Measurements from ENCODE around the gene SDCCAG8. TPM values are rescaled to one million over a fixed set of nuclear protein-coding genes. Genes with fewer than 3 reads are reported as not detected.

SDCCAG8 gene
- total and polyA plus RNA-seq, 2 of the 8 experiments (the other 6 are each of a cell fraction or from before 2014, with no cell fraction given), result 15.6 to 21.0 TPM

DNA sequence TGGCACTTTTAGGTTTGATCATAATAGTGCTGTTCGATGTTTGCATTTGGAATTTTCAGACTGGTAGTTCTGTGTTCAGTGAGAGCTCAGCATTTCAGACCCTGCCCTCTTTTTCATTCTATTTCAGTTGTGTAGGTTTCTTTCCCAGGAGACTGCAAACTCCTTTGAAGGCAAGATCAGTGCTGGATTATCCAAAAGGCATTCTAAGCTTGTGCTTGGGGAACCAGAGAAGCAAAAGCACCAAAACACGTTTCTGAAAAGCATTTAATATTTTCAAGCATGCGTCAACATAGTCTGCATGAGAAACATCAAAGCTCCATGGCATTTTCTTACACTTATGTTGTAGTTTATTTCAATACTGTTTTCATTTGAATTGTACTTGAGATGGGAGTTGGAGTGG is 292.1 kb downstream of the SDCCAG8 start (continued):
- TF ChIP-seq, protein P1, sequence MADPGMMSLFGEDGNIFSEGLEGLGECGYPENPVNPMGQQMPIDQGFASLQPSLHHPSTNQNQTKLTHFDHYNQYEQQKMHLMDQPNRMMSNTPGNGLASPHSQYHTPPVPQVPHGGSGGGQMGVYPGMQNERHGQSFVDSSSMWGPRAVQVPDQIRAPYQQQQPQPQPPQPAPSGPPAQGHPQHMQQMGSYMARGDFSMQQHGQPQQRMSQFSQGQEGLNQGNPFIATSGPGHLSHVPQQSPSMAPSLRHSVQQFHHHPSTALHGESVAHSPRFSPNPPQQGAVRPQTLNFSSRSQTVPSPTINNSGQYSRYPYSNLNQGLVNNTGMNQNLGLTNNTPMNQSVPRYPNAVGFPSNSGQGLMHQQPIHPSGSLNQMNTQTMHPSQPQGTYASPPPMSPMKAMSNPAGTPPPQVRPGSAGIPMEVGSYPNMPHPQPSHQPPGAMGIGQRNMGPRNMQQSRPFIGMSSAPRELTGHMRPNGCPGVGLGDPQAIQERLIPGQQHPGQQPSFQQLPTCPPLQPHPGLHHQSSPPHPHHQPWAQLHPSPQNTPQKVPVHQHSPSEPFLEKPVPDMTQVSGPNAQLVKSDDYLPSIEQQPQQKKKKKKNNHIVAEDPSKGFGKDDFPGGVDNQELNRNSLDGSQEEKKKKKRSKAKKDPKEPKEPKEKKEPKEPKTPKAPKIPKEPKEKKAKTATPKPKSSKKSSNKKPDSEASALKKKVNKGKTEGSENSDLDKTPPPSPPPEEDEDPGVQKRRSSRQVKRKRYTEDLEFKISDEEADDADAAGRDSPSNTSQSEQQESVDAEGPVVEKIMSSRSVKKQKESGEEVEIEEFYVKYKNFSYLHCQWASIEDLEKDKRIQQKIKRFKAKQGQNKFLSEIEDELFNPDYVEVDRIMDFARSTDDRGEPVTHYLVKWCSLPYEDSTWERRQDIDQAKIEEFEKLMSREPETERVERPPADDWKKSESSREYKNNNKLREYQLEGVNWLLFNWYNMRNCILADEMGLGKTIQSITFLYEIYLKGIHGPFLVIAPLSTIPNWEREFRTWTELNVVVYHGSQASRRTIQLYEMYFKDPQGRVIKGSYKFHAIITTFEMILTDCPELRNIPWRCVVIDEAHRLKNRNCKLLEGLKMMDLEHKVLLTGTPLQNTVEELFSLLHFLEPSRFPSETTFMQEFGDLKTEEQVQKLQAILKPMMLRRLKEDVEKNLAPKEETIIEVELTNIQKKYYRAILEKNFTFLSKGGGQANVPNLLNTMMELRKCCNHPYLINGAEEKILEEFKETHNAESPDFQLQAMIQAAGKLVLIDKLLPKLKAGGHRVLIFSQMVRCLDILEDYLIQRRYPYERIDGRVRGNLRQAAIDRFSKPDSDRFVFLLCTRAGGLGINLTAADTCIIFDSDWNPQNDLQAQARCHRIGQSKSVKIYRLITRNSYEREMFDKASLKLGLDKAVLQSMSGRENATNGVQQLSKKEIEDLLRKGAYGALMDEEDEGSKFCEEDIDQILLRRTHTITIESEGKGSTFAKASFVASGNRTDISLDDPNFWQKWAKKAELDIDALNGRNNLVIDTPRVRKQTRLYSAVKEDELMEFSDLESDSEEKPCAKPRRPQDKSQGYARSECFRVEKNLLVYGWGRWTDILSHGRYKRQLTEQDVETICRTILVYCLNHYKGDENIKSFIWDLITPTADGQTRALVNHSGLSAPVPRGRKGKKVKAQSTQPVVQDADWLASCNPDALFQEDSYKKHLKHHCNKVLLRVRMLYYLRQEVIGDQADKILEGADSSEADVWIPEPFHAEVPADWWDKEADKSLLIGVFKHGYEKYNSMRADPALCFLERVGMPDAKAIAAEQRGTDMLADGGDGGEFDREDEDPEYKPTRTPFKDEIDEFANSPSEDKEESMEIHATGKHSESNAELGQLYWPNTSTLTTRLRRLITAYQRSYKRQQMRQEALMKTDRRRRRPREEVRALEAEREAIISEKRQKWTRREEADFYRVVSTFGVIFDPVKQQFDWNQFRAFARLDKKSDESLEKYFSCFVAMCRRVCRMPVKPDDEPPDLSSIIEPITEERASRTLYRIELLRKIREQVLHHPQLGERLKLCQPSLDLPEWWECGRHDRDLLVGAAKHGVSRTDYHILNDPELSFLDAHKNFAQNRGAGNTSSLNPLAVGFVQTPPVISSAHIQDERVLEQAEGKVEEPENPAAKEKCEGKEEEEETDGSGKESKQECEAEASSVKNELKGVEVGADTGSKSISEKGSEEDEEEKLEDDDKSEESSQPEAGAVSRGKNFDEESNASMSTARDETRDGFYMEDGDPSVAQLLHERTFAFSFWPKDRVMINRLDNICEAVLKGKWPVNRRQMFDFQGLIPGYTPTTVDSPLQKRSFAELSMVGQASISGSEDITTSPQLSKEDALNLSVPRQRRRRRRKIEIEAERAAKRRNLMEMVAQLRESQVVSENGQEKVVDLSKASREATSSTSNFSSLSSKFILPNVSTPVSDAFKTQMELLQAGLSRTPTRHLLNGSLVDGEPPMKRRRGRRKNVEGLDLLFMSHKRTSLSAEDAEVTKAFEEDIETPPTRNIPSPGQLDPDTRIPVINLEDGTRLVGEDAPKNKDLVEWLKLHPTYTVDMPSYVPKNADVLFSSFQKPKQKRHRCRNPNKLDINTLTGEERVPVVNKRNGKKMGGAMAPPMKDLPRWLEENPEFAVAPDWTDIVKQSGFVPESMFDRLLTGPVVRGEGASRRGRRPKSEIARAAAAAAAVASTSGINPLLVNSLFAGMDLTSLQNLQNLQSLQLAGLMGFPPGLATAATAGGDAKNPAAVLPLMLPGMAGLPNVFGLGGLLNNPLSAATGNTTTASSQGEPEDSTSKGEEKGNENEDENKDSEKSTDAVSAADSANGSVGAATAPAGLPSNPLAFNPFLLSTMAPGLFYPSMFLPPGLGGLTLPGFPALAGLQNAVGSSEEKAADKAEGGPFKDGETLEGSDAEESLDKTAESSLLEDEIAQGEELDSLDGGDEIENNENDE (IDR thresholded peaks at IDR 0.05; ENCODE audit: insufficient replicate concordance, low read length), result no peak
- TF ChIP-seq TBP (IDR thresholded peaks at IDR 0.05; ENCODE audit: low read depth, low read length), result no peak

Measured in H1 (cell line).